Middle frontal gyrus (tissue), 1 donor: ENCODE data around the gene SYT15B.
"Not testable (repeated sequence)": the region's sequence is repeated elsewhere in the genome, so short reads cannot be mapped to it uniquely, and the experiment has no call there.

ENCODE experiments used
- DNase-seq: peaks from one replicate; pipeline ENCODE4 v3.0.0-alpha.2; 2015; ENCODE audit warnings: low spot score; ENCODE audit errors: extremely low spot score

The SYT15B gene

GRCh38 chr10:47763554-47764175 is at the start of gene SYT15B:
Gene SYT15B (minus strand): TSS chr10:47763592. CDS start chr10:47762640, 952 bp downstream.
- DNase-seq: not testable (repeated sequence)

- DNase-seq: not testable (repeated sequence)
These were observed 16.2 kb upstream of the SYT15B start for GRCh38 chr10:47779590-47779989.

GRCh38 chr10:47775361-47776231 is 12.2 kb upstream of the SYT15B start:
- peak; percentile 13 for DNase-seq

- DNase-seq: not testable (repeated sequence)
These were observed 7.4 kb upstream of the SYT15B start for GRCh38 chr10:47770745-47771144.

GRCh38 chr10:47768578-47769115 is 5.3 kb upstream of the SYT15B start:
- DNase-seq: not testable (repeated sequence)

- DNase-seq: not testable (repeated sequence)
These were observed 4.7 kb upstream of the SYT15B start for GRCh38 chr10:47768085-47768484.

GRCh38 chr10:47767236-47767635 is 3.8 kb upstream of the SYT15B start:
- DNase-seq: not testable (repeated sequence)

GRCh38 chr10:47765232-47765631 is 1.8 kb upstream of the SYT15B start:
- not testable (repeated sequence) for DNase-seq

GRCh38 chr10:47762674-47763553 is 478 bp downstream of the SYT15B start:
- not testable (repeated sequence) for DNase-seq

GRCh38 chr10:47758855-47759254 is 4.5 kb downstream of the SYT15B start:
- DNase-seq: not testable (repeated sequence)

- DNase-seq: not testable (repeated sequence)
These were observed 7.2 kb downstream of the SYT15B start for GRCh38 chr10:47756169-47756568.

GRCh38 chr10:47753871-47754270 is 9.5 kb downstream of the SYT15B start:
- DNase-seq: not testable (repeated sequence)

GRCh38 chr10:47753176-47753575 is 10.2 kb downstream of the SYT15B start:
- not testable (repeated sequence) for DNase-seq

GRCh38 chr10:47751821-47752220 is 11.6 kb downstream of the SYT15B start:
- DNase-seq: not testable (repeated sequence)

- not testable (repeated sequence) for DNase-seq
These were observed 13.0 kb downstream of the SYT15B start for GRCh38 chr10:47750360-47750759.

GRCh38 chr10:47746780-47747376 is 16.5 kb downstream of the SYT15B start:
- not testable (repeated sequence) for DNase-seq

GRCh38 chr10:47744881-47745280 is 18.5 kb downstream of the SYT15B start:
- not testable (repeated sequence) for DNase-seq

- not testable (repeated sequence) for DNase-seq
These were observed 19.5 kb downstream of the SYT15B start for GRCh38 chr10:47743611-47744550.

- DNase-seq: not testable (repeated sequence)
These were observed 22.5 kb downstream of the SYT15B start for GRCh38 chr10:47740868-47741267.
